Transverse colon (tissue), 4 donors: ENCODE measurements around the gene MANEA. TPM values are rescaled to one million over a fixed set of nuclear protein-coding genes. Genes with fewer than 3 reads are reported as not detected.

Experiments
- DNase-seq: peaks from one replicate; pipeline ENCODE4 v3.0.0-alpha.2; 2019
- H3K27ac ChIP-seq, 4 donors: fragments of 200-600 bp; sonication (generic); 2 replicates each; pipeline ENCODE4 v1.5.1; 2016 to 2018; ENCODE audit warnings: inconsistent platforms in 4 of 4
- H3K27me3 ChIP-seq: fragments of 200-600 bp; sonication (generic); 2 replicates; pipeline ENCODE4 v1.5.1; 2017; ENCODE audit warnings: inconsistent platforms
- H3K36me3 ChIP-seq, 4 donors: fragments of 200-600 bp; sonication (generic); 2 replicates each; pipeline ENCODE4 v1.5.1; 2017 to 2019; ENCODE audit warnings: inconsistent platforms in 4 of 4
- H3K4me1 ChIP-seq, 4 donors: fragments of 200-600 bp; sonication (generic); 2 replicates each; pipeline ENCODE4 v1.5.1; 2017 to 2020; ENCODE audit warnings: inconsistent platforms in 4 of 4
- H3K4me3 ChIP-seq, 4 donors: fragments of 200-600 bp; sonication (generic); 1 replicate in 1 of 4; 2 replicates in 3 of 4; pipeline versions ENCODE4 v1.5.1 to v1.6.1; 2017 to 2019; ENCODE audit warnings: inconsistent platforms in 4 of 4
- H3K9me3 ChIP-seq, 2 donors: fragments of 200-600 bp; sonication (generic); 2 replicates each; pipeline ENCODE4 v1.5.1; 2017 to 2019; ENCODE audit warnings: inconsistent platforms in 2 of 2
- EP300 ChIP-seq: sonication (generic); formaldehyde crosslinking; IDR thresholded peaks from one replicate; pipeline ENCODE4 v1.6.1; 2017; ENCODE audit warnings: antibody characterized with exemption, low read depth
- POLR2A ChIP-seq: fragments of 450-650 bp; IDR thresholded peaks from one replicate; pipeline ENCODE4 v1.6.1; 2016; ENCODE audit warnings: antibody characterized with exemption, mild to moderate bottlenecking, moderate library complexity
- POLR2AphosphoS5 ChIP-seq, 3 donors: sonication (generic); formaldehyde crosslinking; IDR thresholded peaks; one replicate each; pipeline ENCODE4 v1.6.1; 2016; ENCODE audit warnings: antibody characterized with exemption in 3 of 3
- WGBS, 2 donors: methylation state at CpG; one replicate each; pipeline ENCODE4 v1.1.5; 2018; ENCODE audit warnings: low coverage in 1 of 2; 5-methylcytosine and 5-hydroxymethylcytosine counted together
- in situ Hi-C, 4 donors: fragments of 200-750 bp; cut with MboI; loops; one replicate each; pipeline versions ENCODE4 v1.15.0 to v1.15.1; 2017; ENCODE audit warnings: low sequenced_read_pairs in 3 of 4, low pct_ligation_motif_present in 1 of 4, low pct_unique_long_range_greater_than_20kb in 1 of 4
- intact Hi-C: fragments of 100-400 bp; cut with DNase I; formaldehyde crosslinking; loops from one replicate; pipeline ENCODE4 v1.15.1; 2023; ENCODE audit warnings: low total_unique reads
- total RNA-seq, 4 donors: library from RNA; depleted of rRNA; stranded (reverse); fragments of >200 nt; gene quantifications; one replicate each; pipeline ENCODE4 v1.1.0, GENCODE V29; 2016
- TF ChIP-seq, protein P1 (sequence below), 5 experiments: fragments of 200-600 bp in 3 of 5; fragments of 450-650 bp in 2 of 5; sonication (generic) in 3 of 5; IDR thresholded peaks; 1 replicate in 2 of 5; 2 replicates in 3 of 5; pipeline ENCODE4 v1.5.1; 2016 to 2017; ENCODE audit warnings: antibody characterized with exemption in 5 of 5, inconsistent platforms in 3 of 5, mild to moderate bottlenecking in 2 of 5, moderate library complexity in 1 of 5

Gene MANEA
- 1 to 10 TPM in 2 of 4 donors, under 1 TPM in 2; 0.37 to 8.7 (median 3.3) TPM for total RNA-seq

DNA sequence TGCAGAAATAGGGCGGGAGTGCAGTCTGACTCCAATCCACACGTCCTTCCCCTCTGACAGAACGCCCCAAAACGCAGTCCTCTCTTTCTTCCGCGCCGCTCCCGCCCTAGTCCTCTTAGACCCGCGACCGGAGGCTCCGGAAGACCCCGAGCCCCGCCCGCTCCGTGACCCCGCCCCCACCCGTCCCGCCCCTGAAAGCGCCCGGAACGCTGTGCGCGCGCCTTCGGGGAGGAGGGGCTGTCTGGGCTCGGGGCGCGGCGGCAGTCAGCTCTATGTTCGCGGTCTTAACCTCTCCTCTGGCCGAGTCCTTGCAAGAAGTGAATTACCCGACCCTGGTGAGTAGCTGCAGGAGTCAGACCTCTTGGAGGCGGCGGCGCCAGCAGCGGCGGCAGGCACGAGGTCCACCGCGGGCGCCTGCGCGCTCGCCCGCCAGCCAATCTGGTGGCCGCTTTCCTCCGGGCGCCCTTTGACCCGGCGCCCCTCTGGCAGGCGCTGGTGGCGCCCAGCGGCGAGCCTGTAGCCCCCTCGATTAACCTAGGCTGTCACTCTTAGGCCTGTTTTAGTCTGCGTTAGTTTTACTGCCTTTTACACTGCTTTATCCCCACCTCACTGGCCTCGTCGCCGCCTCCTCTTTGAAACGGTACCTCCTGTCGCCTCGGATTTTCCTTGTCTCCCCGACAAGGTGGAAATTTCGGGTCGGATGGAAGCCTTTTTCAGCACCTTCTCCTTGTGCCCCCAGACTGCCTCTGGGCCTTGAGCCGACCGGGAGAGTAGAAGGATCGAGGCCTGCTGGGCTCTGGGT lies at the start of gene MANEA:
Gene MANEA, plus strand, starts transcription at position 232 of the 802 bp plus-strand sequence. CDS start 8,905 bp downstream, outside the sequence.
- peak within 1 kb of the TSS; percentile 54 to 81 (median 70) for H3K4me3 ChIP-seq
- 0% methylated on average over 56 of the region's 70 CpGs; no CpG with 5 or more reads in 1 of the 2 donors for WGBS, 2 donors
- TF ChIP-seq POLR2A (peak; percentile 52), POLR2AphosphoS5 (IDR thresholded peaks at IDR 0.05) (peak in 2 of 3 donors; percentile 58 to 60), EP300 (no peak)
- TF ChIP-seq, protein P1, sequence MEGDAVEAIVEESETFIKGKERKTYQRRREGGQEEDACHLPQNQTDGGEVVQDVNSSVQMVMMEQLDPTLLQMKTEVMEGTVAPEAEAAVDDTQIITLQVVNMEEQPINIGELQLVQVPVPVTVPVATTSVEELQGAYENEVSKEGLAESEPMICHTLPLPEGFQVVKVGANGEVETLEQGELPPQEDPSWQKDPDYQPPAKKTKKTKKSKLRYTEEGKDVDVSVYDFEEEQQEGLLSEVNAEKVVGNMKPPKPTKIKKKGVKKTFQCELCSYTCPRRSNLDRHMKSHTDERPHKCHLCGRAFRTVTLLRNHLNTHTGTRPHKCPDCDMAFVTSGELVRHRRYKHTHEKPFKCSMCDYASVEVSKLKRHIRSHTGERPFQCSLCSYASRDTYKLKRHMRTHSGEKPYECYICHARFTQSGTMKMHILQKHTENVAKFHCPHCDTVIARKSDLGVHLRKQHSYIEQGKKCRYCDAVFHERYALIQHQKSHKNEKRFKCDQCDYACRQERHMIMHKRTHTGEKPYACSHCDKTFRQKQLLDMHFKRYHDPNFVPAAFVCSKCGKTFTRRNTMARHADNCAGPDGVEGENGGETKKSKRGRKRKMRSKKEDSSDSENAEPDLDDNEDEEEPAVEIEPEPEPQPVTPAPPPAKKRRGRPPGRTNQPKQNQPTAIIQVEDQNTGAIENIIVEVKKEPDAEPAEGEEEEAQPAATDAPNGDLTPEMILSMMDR (IDR thresholded peaks at IDR 0.05), result peak in 1 of 5 experiments; percentile 13
- H3K36me3 ChIP-seq, result no peaks in the 10 kb centered on the region
- peak within 1 kb of the TSS; percentile 90 to 93 (median 92) for H3K27ac ChIP-seq
- in situ Hi-C loops, result no loop called here
- no peaks in the 10 kb centered on the region for H3K9me3 ChIP-seq
- no peaks in the 10 kb centered on the region for H3K27me3 ChIP-seq
- intact Hi-C loops, result no loop called here
- peaks cover 11 to 19% (median 14%) of the 10 kb centered on the region in 4 donors for H3K4me1 ChIP-seq
- peak; percentile 81 for DNase-seq

GRCh38 chr6:95529762-95530161 lies 47.6 kb upstream of the MANEA start:
- H3K4me1 ChIP-seq, result peaks cover 0 to 3% (median 0%) of the 10 kb centered on the region in 4 donors
- in situ Hi-C loops, result no loop called here
- H3K4me3 ChIP-seq, result no peak overlapping the region
- TF ChIP-seq, protein P1 (IDR thresholded peaks at IDR 0.05), result no peak
- TF ChIP-seq POLR2A, result no peak
- no peak for TF ChIP-seq EP300
- TF ChIP-seq POLR2AphosphoS5 (IDR thresholded peaks at IDR 0.05), result no peak
- no peaks in the 10 kb centered on the region for H3K27me3 ChIP-seq
- 67 to 97% methylated on average over 1 of the region's 1 CpG for WGBS, 2 donors
- DNase-seq, result no peak
- H3K36me3 ChIP-seq, result no peaks in the 10 kb centered on the region
- intact Hi-C loops, result no loop called here
- H3K27ac ChIP-seq, result no peak overlapping the region
- no peaks in the 10 kb centered on the region for H3K9me3 ChIP-seq

DNA sequence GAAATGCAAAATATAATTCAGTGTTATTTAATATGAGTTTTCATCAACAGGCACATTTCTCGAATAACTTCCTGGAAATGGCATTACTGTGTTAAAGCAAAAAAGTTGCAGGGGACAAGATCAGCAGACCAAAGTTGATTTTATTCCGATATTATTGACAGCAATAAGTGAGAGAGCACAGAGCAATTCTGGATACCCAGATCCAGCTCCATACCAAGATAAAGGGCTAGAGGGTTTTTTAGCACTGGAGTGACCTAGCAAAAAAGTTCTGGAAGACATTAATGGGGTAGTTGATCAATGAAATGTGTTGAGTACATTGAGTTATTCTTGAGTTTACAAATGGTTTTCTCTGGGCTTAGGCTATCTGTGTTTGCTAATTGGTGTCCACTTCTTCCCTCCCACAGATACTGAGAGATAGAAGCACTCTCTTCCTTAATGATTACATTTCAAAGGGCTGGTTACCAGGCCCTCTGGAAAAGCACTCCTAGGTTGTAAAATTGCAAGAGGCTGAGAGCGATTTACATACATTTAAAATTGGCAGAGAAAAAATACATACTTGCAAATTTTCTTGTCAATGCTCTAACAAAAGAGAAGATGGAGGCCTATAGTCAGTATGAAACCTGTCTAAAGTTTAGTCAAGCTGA lies 47.0 kb upstream of the MANEA start:
- peaks cover 0 to 3% (median 0%) of the 10 kb centered on the region in 4 donors for H3K4me1 ChIP-seq
- H3K9me3 ChIP-seq, result no peaks in the 10 kb centered on the region
- intact Hi-C loops (no loop called here), in situ Hi-C loops (no loop called here)
- no peaks in the 10 kb centered on the region for H3K27me3 ChIP-seq
- H3K4me3 ChIP-seq, result no peak overlapping the region
- DNase-seq, result no peak
- TF ChIP-seq, protein P1 (IDR thresholded peaks at IDR 0.05), result no peak
- TF ChIP-seq POLR2A, result no peak
- TF ChIP-seq POLR2AphosphoS5 (IDR thresholded peaks at IDR 0.05), result no peak
- no peak for TF ChIP-seq EP300
- no peaks in the 10 kb centered on the region for H3K36me3 ChIP-seq
- H3K27ac ChIP-seq, result no peak overlapping the region
- WGBS, 2 donors, result 48 to 57% methylated on average over 3 of the region's 3 CpGs

GRCh38 chr6:95543798-95544197 lies 33.5 kb upstream of the MANEA start:
- TF ChIP-seq, protein P1 (IDR thresholded peaks at IDR 0.05), result no peak
- Histone ChIP-seq H3K27ac (no peak overlapping the region), H3K4me3 (no peak overlapping the region), H3K9me3 (no peaks in the 10 kb centered on the region), H3K4me1 (no peaks in the 10 kb centered on the region), H3K36me3 (no peaks in the 10 kb centered on the region), H3K27me3 (no peaks in the 10 kb centered on the region)
- no peak for DNase-seq
- in situ Hi-C loops (no loop called here), intact Hi-C loops (no loop called here)
- WGBS, 2 donors, result 73 to 100% methylated on average over 1 of the region's 1 CpG
